ENCODE results near the gene EXOG. TPM values are rescaled to one million over a fixed set of nuclear protein-coding genes. Genes with fewer than 3 reads are reported as not detected.

Gene EXOG
- total and polyA plus RNA-seq, 4 donors: 5.8 to 17.2 (median 12.6) TPM

DNA sequence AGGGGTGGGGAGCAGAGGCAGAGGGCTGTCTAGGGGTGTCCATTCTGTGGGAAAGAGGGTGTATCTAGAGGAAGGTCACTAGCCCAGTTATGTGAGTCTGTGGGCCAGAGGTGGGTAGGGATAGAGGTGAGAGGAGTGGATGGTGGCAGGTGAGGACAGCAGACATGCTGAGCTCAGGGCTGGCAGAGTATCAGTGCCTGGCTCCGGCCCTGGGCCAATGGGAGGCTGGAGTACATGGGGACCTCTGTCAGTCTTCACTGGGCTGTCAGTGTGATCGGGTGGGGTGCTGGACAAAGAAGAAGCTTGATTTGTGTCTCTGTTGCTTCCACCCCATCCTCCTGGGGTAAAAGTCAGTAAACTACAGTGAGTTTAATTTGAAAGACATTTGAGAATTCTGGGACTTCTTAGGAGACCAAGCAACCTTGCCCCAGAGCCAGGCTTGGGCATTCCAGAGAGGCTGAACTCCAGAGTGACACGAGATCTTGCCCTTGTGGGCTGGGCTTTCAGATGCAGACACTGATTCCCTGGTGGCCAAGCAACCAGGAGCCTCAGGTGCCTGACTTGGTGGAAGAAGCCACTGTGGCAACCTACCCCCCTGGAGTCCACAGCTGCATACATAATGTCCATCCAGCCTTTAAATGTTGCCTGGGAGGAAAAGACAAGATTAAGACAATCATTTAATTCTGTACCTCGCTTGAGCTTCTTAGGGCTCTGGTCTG is 60.7 kb downstream of the EXOG start:
- H3K4me3 ChIP-seq (ENCODE audit: low read length in 2 of 2): no peak overlapping the region
- intact Hi-C loops (cut with DNase I): no loop called here
- peak in 1 of 2 donors; percentile 41 for DNase-seq

DNA sequence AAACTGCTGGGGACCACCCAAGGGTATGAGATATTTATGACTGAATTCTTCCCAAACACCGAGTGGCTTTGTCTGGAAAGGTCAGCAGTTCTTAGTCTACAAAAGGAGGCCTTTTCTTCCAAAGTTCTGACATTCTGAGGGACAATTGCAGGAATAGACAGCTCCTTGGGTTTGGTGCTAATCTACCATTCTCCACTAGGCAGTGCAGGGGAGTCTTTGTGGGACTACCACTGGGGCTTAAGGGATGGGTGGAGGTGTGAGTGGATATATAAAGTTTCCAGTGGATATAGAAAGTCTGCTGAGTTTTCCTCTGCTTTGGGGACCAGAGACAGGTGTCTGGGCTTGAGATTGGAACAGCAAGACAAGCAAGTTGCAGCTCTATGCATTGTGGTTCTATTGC is 62.7 kb downstream of the EXOG start:
- intact Hi-C loops (cut with DNase I): no loop called here
- Histone ChIP-seq H3K27me3 (ENCODE audit: control insufficient read depth in 1 of 2, insufficient read depth in 2 of 2, low read length in 1 of 2) (no peaks in the 10 kb centered on the region), H3K27ac (ENCODE audit: low read depth in 1 of 2, low read length in 2 of 2) (no peak overlapping the region)

More for the DNA sequence above, 60.7 kb downstream of the EXOG start:
- no peaks in the 10 kb centered on the region for H3K27me3 ChIP-seq (ENCODE audit: control insufficient read depth in 1 of 2, insufficient read depth in 2 of 2, low read length in 1 of 2)
- ATAC-seq (ENCODE audit: low FRiP score): no peak
- H3K4me1 ChIP-seq (ENCODE audit: control insufficient read depth in 1 of 2, insufficient read depth in 2 of 2, low read length in 2 of 2): no peaks in the 10 kb centered on the region
- no peaks in the 10 kb centered on the region for H3K36me3 ChIP-seq (ENCODE audit: control insufficient read depth in 1 of 2, insufficient read depth in 2 of 2, low read length in 1 of 2)
- H3K9me3 ChIP-seq (ENCODE audit: control insufficient read depth, low read length): peaks cover 2% of the 10 kb centered on the region
- H3K27ac ChIP-seq (ENCODE audit: low read depth in 1 of 2, low read length in 2 of 2): no peak overlapping the region
- whole genome bisulfite sequencing, 2 donors: 80 to 91% methylated on average over 4 of the region's 4 CpGs

DNA sequence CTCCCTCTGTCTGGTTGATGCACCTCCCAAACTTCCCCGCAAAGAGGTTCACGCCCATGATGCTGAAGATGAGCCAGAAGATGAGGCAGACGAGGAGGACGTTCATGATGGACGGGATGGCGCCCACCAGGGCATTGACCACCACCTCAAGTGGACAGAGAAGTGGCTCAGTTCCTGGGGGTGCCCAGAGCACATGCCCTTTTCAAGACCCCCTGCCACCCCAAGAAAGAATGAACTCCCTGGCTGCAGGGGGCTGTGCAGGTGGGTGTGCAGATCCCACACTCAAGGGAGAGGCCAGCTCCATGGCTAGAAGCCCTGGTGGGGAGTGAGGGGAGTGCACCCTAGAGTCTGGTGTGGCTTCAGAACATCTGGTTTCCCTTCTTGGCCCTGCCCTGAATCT is 64.1 kb downstream of the EXOG start:
- Histone ChIP-seq H3K27ac (ENCODE audit: low read depth in 1 of 2, low read length in 2 of 2) (no peak overlapping the region), H3K4me1 (ENCODE audit: control insufficient read depth in 1 of 2, insufficient read depth in 2 of 2, low read length in 2 of 2) (no peaks in the 10 kb centered on the region), H3K27me3 (ENCODE audit: control insufficient read depth in 1 of 2, insufficient read depth in 2 of 2, low read length in 1 of 2) (no peaks in the 10 kb centered on the region), H3K9me3 (ENCODE audit: control insufficient read depth, low read length) (no peaks in the 10 kb centered on the region), H3K36me3 (ENCODE audit: control insufficient read depth in 1 of 2, insufficient read depth in 2 of 2, low read length in 1 of 2) (no peaks in the 10 kb centered on the region), H3K4me3 (ENCODE audit: low read length in 2 of 2) (no peak overlapping the region)
- intact Hi-C loops (cut with DNase I): no loop called here
- WGBS, 2 donors: 93 to 94% methylated on average over 6 of the region's 6 CpGs
- DNase-seq: no peak
- ATAC-seq (ENCODE audit: low FRiP score): no peak

More for the DNA sequence above, 62.7 kb downstream of the EXOG start:
- H3K4me3 ChIP-seq (ENCODE audit: low read length in 2 of 2): no peak overlapping the region
- H3K9me3 ChIP-seq (ENCODE audit: control insufficient read depth, low read length): peaks cover 2% of the 10 kb centered on the region
- 39 to 60% methylated on average over 1 of the region's 1 CpG for WGBS, 2 donors
- no peaks in the 10 kb centered on the region for H3K4me1 ChIP-seq (ENCODE audit: control insufficient read depth in 1 of 2, insufficient read depth in 2 of 2, low read length in 2 of 2)
- ATAC-seq (ENCODE audit: low FRiP score): no peak
- H3K36me3 ChIP-seq (ENCODE audit: control insufficient read depth in 1 of 2, insufficient read depth in 2 of 2, low read length in 1 of 2): no peaks in the 10 kb centered on the region
- no peak for DNase-seq

DNA sequence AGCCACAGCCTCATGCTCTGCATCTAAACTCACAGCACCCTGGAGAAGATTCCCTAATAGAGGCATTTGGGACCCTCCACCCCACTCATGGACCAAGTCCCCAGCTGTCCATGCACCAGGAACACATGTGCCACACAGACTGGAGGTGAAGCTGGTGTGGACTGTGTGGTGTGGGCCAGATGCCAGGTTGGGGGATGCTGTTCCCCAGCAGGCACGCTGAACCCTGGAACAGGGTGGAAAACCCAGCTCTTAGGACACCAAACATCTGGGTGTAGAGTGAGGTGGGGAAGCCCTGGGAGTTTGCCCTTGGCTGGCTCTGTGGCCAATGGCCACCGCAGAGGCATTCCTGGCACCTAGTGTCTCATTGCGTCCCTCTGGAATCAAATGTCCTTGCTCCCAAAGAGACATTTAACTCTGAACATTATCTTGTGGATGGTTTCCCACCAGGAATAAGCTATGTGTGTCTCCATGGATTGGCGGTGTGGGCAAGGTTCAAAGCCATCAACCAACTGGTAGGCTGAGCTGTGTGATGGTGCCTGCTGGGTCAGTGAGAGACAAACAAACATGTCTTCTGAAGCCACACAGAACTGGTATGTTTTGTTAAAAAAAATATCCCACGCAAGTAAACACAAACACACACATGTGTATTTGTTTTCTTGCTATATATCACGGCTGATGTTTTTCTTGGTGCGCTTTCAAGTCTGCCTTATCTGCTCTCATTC is 65.0 kb downstream of the EXOG start:
- Histone ChIP-seq H3K4me1 (ENCODE audit: control insufficient read depth in 1 of 2, insufficient read depth in 2 of 2, low read length in 2 of 2) (no peaks in the 10 kb centered on the region), H3K36me3 (ENCODE audit: control insufficient read depth in 1 of 2, insufficient read depth in 2 of 2, low read length in 1 of 2) (no peaks in the 10 kb centered on the region), H3K4me3 (ENCODE audit: low read length in 2 of 2) (no peak overlapping the region), H3K27me3 (ENCODE audit: control insufficient read depth in 1 of 2, insufficient read depth in 2 of 2, low read length in 1 of 2) (no peaks in the 10 kb centered on the region), H3K27ac (ENCODE audit: low read depth in 1 of 2, low read length in 2 of 2) (no peak overlapping the region), H3K9me3 (ENCODE audit: control insufficient read depth, low read length) (no peaks in the 10 kb centered on the region)
- intact Hi-C loops (cut with DNase I): no loop called here
- DNase-seq (peak in 1 of 2 donors; percentile 14), ATAC-seq (ENCODE audit: low FRiP score) (no peak)
- WGBS, 2 donors: 62 to 76% methylated on average over 7 of the region's 7 CpGs

DNA sequence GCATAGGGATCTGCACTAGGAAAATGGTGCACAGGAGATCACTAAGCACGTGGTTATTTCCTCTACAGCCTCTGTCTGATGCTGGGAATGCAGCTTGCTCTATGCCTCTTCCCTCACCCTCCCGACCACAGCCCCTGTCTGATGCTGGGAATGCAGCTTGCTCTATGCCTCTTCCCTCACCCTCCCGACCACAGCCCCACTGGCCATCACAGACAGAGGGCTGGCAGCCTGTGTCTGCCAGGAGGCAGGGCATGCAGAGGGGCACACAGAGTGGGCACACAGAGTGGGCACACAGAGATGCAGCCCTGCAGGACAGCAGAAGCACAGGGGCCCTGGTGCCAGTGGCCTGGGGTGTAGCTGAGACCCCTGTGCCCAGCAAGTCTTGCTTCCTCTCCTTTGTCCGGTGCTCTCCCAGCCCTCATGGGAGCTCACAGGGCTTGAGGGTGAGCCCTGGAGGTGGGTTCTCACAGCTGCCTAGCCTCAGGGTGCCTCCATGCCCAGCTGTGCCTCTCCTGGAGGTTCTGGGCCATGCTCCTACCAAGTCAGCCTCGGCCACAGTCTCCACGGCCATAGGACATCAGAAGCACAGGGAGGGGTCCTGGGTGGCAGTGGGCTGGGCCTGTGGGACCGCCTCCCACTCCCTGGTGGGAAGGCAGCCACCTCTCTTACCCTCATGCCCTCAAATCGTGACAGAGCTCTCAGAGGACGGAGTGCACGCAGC is 65.8 kb downstream of the EXOG start:
- intact Hi-C loops (cut with DNase I): no loop called here
- Histone ChIP-seq H3K4me3 (ENCODE audit: low read length in 2 of 2) (no peak overlapping the region), H3K9me3 (ENCODE audit: control insufficient read depth, low read length) (no peaks in the 10 kb centered on the region), H3K36me3 (ENCODE audit: control insufficient read depth in 1 of 2, insufficient read depth in 2 of 2, low read length in 1 of 2) (no peaks in the 10 kb centered on the region), H3K4me1 (ENCODE audit: control insufficient read depth in 1 of 2, insufficient read depth in 2 of 2, low read length in 2 of 2) (no peaks in the 10 kb centered on the region), H3K27ac (ENCODE audit: low read depth in 1 of 2, low read length in 2 of 2) (no peak overlapping the region), H3K27me3 (ENCODE audit: control insufficient read depth in 1 of 2, insufficient read depth in 2 of 2, low read length in 1 of 2) (no peaks in the 10 kb centered on the region)
- WGBS, 2 donors: 64 to 72% methylated on average over 9 to 10 of the region's 10 CpGs
- DNase-seq: peak in 1 of 2 donors; percentile 50
- no peak for ATAC-seq (ENCODE audit: low FRiP score)

DNA sequence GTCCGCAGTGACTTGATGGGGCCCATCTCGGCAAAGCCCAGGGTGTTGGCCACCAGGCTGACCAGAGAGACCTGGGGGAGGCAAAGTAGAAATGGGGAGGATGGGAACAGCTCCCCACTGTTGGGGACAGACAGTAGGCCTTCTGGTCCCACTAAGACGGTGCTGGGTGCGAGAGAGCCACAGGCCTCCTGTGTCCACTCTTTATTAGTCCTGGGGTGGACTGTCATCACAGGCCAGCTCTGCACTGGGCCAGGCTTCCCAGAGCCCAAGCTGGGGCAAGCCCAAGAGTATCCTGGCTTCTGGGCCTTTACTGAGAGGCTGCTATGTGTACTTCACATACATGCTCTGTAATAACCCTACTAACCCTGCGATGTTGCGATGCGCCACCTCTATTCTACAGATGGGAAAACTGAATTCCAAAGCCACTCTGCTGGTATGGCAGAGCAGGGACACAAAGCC is 66.4 kb downstream of the EXOG start:
- no peak overlapping the region for H3K4me3 ChIP-seq (ENCODE audit: low read length in 2 of 2)
- peak in 1 of 2 donors; percentile 54 for DNase-seq
- no peak for ATAC-seq (ENCODE audit: low FRiP score)
- H3K27me3 ChIP-seq (ENCODE audit: control insufficient read depth in 1 of 2, insufficient read depth in 2 of 2, low read length in 1 of 2): no peaks in the 10 kb centered on the region
- intact Hi-C loops (cut with DNase I): no loop called here
- H3K4me1 ChIP-seq (ENCODE audit: control insufficient read depth in 1 of 2, insufficient read depth in 2 of 2, low read length in 2 of 2): no peaks in the 10 kb centered on the region
- H3K9me3 ChIP-seq (ENCODE audit: control insufficient read depth, low read length): no peaks in the 10 kb centered on the region
- H3K36me3 ChIP-seq (ENCODE audit: control insufficient read depth in 1 of 2, insufficient read depth in 2 of 2, low read length in 1 of 2): no peaks in the 10 kb centered on the region
- 95 to 97% methylated on average over 7 of the region's 7 CpGs for WGBS, 2 donors
- no peak overlapping the region for H3K27ac ChIP-seq (ENCODE audit: low read depth in 1 of 2, low read length in 2 of 2)

DNA sequence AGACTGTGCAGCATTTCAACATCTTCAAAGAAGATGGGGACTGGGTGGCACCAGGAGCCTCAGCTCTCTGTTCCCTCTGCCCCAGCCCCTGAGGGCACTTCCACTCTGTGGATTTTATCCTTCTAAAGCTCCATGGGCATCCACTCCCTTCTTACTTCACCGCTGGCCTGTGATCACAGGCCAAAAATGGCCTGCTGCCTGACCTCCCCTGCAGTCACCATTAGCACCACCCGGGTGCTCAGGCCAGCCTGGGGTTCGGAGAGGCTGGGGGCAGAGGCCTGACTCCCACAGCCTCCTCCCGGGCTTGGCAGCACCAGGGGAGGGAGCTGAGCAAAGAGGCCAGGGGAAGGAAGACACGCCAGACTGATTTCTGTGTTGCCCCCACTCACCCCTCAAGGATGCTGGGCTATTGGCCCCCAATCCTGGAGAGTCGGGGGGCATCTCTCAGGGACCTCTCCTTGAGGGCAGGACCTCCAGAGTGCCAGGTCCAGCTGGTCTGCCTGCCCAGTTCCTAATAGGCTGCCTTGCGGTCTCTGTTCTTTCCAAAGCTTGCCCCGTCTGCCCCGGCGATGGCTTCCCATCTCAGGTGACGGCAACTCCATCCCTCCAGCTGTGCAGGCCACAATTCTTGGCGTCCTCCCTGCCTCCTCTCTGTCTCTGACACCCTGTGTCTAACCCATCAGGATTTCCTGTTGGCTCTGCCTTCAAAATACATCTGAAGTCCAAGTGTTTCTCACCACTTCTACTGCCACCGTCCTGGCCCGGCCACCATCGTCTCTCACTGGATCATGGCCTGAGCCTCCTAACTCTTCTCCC is 67.1 kb downstream of the EXOG start:
- intact Hi-C loops (cut with DNase I): no loop called here
- Histone ChIP-seq H3K27ac (ENCODE audit: low read depth in 1 of 2, low read length in 2 of 2) (no peak overlapping the region), H3K9me3 (ENCODE audit: control insufficient read depth, low read length) (no peaks in the 10 kb centered on the region), H3K36me3 (ENCODE audit: control insufficient read depth in 1 of 2, insufficient read depth in 2 of 2, low read length in 1 of 2) (no peaks in the 10 kb centered on the region), H3K27me3 (ENCODE audit: control insufficient read depth in 1 of 2, insufficient read depth in 2 of 2, low read length in 1 of 2) (no peaks in the 10 kb centered on the region), H3K4me3 (ENCODE audit: low read length in 2 of 2) (no peak overlapping the region), H3K4me1 (ENCODE audit: control insufficient read depth in 1 of 2, insufficient read depth in 2 of 2, low read length in 2 of 2) (no peaks in the 10 kb centered on the region)
- ATAC-seq (ENCODE audit: low FRiP score) (peak; percentile 23), DNase-seq (peak in 1 of 2 donors; percentile 69)
- WGBS, 2 donors: 89 to 91% methylated on average over 13 to 15 of the region's 15 CpGs

DNA sequence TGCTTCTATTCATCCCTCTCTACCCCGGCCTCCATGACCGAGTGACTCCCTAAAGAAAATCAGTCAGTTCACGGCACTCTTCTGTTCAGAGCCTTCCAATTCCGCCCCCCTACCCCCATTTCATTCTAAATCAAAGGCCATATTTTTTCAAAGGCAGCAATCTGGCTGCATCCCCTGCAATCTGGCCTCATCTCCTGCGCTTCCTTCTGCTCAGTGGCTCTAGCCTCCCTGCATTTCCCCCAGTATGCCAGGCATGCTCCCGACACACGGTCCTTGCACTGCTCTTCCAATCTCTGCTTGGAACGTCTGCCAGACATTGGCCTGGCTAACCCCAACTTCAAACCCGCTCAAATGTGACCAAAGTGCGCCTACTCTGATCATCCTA is 67.7 kb downstream of the EXOG start:
- Histone ChIP-seq H3K9me3 (ENCODE audit: control insufficient read depth, low read length) (no peaks in the 10 kb centered on the region), H3K27me3 (ENCODE audit: control insufficient read depth in 1 of 2, insufficient read depth in 2 of 2, low read length in 1 of 2) (no peaks in the 10 kb centered on the region), H3K27ac (ENCODE audit: low read depth in 1 of 2, low read length in 2 of 2) (no peak overlapping the region), H3K4me3 (ENCODE audit: low read length in 2 of 2) (no peak overlapping the region), H3K4me1 (ENCODE audit: control insufficient read depth in 1 of 2, insufficient read depth in 2 of 2, low read length in 2 of 2) (no peaks in the 10 kb centered on the region), H3K36me3 (ENCODE audit: control insufficient read depth in 1 of 2, insufficient read depth in 2 of 2, low read length in 1 of 2) (no peaks in the 10 kb centered on the region)
- peak in 1 of 2 donors; percentile 34 for DNase-seq
- WGBS, 2 donors: 90 to 92% methylated on average over 10 of the region's 10 CpGs
- no peak for ATAC-seq (ENCODE audit: low FRiP score)
- intact Hi-C loops (cut with DNase I): no loop called here
